Calu3 (cell line): ENCODE data around the gene CEBPZ. TPM values are rescaled to one million over a fixed set of nuclear protein-coding genes. Genes with fewer than 3 reads are reported as not detected.
"Not testable (repeated sequence)": the region's sequence is repeated elsewhere in the genome, so short reads cannot be mapped to it uniquely, and the experiment has no call there.

Source experiments
- BruUV-seq: library from RNA; stranded (reverse); fragments of 400-500 nt; replicated peaks from 2 replicates; lab custom pipeline; 2021; lab: Mats Ljungman, UMichigan
- CTCF ChIA-PET: fragments of 300-600 bp; sonication (Branson Sonifier 250); formaldehyde crosslinking; loops from one replicate; lab custom pipeline; 2022; ENCODE audit warnings: antibody characterized with exemption; lab: Charles Lee
- DNase-seq: peaks from one replicate; pipeline ENCODE4 v3.0.0; 2022
- H3K27ac Mint-ChIP-seq: one replicate; pipeline ENCODE4 v1.8.0; 2022; ENCODE audit warnings: mixed read lengths; ENCODE audit not compliant: unreplicated experiment
- H3K27me3 Mint-ChIP-seq: one replicate; pipeline ENCODE4 v1.8.0; 2022; ENCODE audit warnings: mixed read lengths; ENCODE audit not compliant: unreplicated experiment
- H3K36me3 Mint-ChIP-seq: one replicate; pipeline ENCODE4 v1.8.0; 2022; ENCODE audit warnings: mild to moderate bottlenecking, moderate library complexity, mixed read lengths; ENCODE audit not compliant: insufficient read depth, unreplicated experiment
- H3K4me1 Mint-ChIP-seq: one replicate; pipeline ENCODE4 v1.8.0; 2022; ENCODE audit warnings: mild to moderate bottlenecking, low read depth, mixed read lengths; ENCODE audit not compliant: unreplicated experiment
- H3K4me3 Mint-ChIP-seq: one replicate; pipeline ENCODE4 v1.8.0; 2022; ENCODE audit warnings: mild to moderate bottlenecking, low read depth, moderate library complexity, mixed read lengths; ENCODE audit not compliant: unreplicated experiment
- H3K9me3 Mint-ChIP-seq: one replicate; pipeline ENCODE4 v1.8.0; 2022; ENCODE audit warnings: low read depth, mixed read lengths; ENCODE audit not compliant: unreplicated experiment
- intact Hi-C: fragments of 100-400 bp; cut with micrococcal nuclease; formaldehyde crosslinking; loops from one replicate; pipeline ENCODE4 v1.10.0; 2022; ENCODE audit not compliant: unreplicated experiment
- total RNA-seq: library from RNA; stranded (reverse); gene quantifications from 2 replicates; pipeline ENCODE4 v1.2.3, GENCODE V29; 2022
- TF ChIP-seq, protein P1 (sequence below): fragments of 200-600 bp; IDR thresholded peaks from one replicate; pipeline ENCODE4 v1.8.0; 2022; ENCODE audit warnings: antibody characterized with exemption; ENCODE audit not compliant: unreplicated experiment

The CEBPZ gene
- total RNA-seq, 1 experiment from 2014 or later, result 60.7 TPM

DNA sequence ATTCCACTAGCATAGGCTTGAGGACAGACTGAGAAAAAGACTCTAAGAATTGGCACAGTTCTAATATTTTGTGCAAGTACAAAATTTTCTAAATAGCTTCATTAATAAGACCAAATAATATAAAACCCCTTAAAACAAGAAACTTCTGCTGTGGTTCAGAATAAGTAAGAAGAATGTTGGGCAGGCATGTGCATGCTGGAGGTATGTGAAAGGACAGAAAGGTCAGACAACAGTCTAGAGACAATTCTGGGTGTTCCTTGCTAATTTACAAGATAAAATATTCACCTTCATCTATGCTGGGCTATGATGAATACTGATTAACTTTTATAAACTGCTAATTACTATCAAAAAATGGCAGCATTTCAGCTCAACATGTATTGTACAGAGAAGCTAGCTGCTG, 20.2 kb downstream of the CEBPZ start:
- Mint-ChIP-seq H3K4me3 (no peak overlapping the region), H3K27ac (no peak overlapping the region), H3K9me3 (peaks cover 5% of the 10 kb centered on the region), H3K4me1 (no peaks in the 10 kb centered on the region), H3K27me3 (no peaks in the 10 kb centered on the region), H3K36me3 (peaks cover 55% of the 10 kb centered on the region)
- intact Hi-C loops, result no loop called here
- no peak for DNase-seq
- TF ChIP-seq, protein P1, sequence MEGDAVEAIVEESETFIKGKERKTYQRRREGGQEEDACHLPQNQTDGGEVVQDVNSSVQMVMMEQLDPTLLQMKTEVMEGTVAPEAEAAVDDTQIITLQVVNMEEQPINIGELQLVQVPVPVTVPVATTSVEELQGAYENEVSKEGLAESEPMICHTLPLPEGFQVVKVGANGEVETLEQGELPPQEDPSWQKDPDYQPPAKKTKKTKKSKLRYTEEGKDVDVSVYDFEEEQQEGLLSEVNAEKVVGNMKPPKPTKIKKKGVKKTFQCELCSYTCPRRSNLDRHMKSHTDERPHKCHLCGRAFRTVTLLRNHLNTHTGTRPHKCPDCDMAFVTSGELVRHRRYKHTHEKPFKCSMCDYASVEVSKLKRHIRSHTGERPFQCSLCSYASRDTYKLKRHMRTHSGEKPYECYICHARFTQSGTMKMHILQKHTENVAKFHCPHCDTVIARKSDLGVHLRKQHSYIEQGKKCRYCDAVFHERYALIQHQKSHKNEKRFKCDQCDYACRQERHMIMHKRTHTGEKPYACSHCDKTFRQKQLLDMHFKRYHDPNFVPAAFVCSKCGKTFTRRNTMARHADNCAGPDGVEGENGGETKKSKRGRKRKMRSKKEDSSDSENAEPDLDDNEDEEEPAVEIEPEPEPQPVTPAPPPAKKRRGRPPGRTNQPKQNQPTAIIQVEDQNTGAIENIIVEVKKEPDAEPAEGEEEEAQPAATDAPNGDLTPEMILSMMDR, result no peak
- no TSS peak for BruUV-seq
- CTCF ChIA-PET, result no interaction called here

DNA sequence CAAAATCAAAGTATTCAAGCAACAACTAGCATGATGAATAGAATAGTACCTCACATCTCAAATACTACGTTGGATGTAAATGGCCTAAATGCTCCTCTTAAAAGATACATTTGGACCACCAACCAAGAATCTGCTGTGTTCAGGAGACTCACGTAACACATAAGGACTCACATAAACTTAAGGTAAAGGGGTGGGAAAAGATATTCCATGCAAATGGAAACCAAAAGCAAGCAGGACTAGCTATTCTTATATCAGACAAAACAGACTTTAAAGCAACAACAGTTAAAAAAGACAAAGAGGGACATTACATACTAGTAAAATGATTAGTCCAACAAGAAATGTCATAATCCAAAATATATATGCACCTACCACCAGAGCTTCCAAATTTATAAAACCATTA, 24.6 kb downstream of the CEBPZ start:
- H3K4me3 Mint-ChIP-seq, H3K27me3 Mint-ChIP-seq, BruUV-seq, CTCF ChIA-PET, DNase-seq, H3K4me1 Mint-ChIP-seq, H3K27ac Mint-ChIP-seq, intact Hi-C loops: not testable (repeated sequence)
- Mint-ChIP-seq H3K9me3 (peaks cover 10% of the 10 kb centered on the region), H3K36me3 (peaks cover 80% of the 10 kb centered on the region)

DNA sequence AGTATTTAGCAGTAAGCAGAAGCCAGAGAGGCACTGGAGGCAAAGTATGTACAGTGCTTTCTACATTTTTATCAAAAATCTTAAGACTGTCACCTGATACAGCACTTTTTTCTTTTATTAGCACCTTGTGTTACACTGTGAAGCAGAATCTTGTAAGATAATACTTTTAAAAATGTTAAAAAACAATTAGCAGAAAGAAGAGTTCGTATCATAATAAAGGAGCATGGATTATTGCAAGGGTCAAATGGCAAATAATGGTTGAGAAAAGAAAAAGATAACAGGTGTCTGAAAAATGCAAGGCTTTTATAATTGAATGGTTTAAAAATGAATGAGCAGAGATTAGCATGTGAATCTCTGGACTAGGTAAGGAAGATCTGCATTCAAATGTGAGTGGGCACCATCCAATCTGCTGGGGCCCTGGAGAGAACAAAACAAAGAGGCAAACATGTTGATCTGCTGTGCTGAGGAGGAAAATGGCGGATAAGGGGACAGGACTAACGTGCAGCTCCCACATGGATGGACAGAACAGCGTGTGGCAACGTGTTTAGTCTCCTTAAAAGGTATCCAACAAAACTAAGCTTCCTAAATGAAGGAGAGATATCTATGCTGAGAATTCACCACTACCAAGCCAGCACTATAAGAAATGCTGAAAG, 25.6 kb downstream of the CEBPZ start:
- no peaks in the 10 kb centered on the region for H3K27me3 Mint-ChIP-seq
- H3K4me1 Mint-ChIP-seq, result no peaks in the 10 kb centered on the region
- peaks cover 10% of the 10 kb centered on the region for H3K9me3 Mint-ChIP-seq
- intact Hi-C loops, result no loop called here
- no peak overlapping the region for H3K4me3 Mint-ChIP-seq
- CTCF ChIA-PET, result no interaction called here
- peaks cover 74% of the 10 kb centered on the region for H3K36me3 Mint-ChIP-seq
- DNase-seq, result no peak
- no TSS peak for BruUV-seq
- TF ChIP-seq, protein P1, result no peak
- no peak overlapping the region for H3K27ac Mint-ChIP-seq

DNA sequence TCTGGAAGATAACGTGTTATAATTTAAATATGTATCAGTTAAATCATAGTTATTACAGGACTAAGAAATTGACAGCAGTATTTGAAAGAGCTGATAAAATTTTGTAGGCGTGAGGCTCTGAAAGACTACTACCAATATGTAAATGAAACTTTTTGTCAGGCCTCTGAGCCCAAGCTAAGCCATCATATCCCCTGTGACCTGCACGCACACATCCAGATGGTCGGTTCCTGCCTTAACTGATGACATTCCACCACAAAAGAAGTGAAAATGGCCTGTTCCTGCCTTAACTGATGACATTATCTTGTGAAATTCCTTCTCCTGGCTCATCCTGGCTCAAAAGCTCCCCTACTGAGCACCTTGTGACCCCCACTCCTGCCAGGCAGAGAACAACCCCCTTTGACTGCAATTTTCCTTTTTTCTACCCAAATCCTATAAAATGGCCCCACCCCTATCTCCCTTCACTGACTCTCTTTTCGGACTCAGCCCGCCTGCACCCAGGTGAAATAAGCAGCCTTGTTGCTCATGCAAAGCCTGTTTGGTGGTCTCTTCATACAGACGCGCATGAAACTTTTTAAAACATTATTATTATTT, 26.2 kb downstream of the CEBPZ start:
- H3K4me1 Mint-ChIP-seq, H3K4me3 Mint-ChIP-seq, H3K27ac Mint-ChIP-seq: not testable (repeated sequence)

DNA sequence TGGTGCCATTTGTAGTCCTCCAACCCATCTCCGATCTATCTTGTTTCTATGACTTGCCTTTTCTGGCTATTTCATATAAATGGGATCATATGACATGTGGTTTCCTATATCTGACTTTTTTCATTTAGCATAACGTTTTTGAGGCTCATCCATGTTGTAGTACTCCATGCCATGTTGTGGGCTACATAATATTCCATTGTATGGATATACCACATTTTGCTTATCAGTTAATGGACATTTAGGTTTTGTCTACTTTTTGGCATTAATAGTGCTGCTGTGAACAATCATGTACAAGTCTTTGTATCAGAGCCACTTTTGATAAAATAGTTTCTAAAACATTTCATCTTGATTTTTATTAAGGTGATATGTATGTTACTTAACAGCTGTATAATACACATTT, 27.7 kb downstream of the CEBPZ start:
- Mint-ChIP-seq H3K9me3 (peaks cover 10% of the 10 kb centered on the region), H3K27me3 (no peaks in the 10 kb centered on the region), H3K27ac (no peak overlapping the region), H3K4me1 (no peaks in the 10 kb centered on the region), H3K4me3 (no peak overlapping the region), H3K36me3 (peaks cover 68% of the 10 kb centered on the region)
- CTCF ChIA-PET, result no interaction called here
- intact Hi-C loops, result no loop called here
- DNase-seq, result no peak
- BruUV-seq, result no TSS peak
- TF ChIP-seq, protein P1, result no peak

More for the DNA sequence above, 26.2 kb downstream of the CEBPZ start:
- CTCF ChIA-PET, H3K27me3 Mint-ChIP-seq, DNase-seq, BruUV-seq, intact Hi-C loops: not testable (repeated sequence)
- Mint-ChIP-seq H3K36me3 (peaks cover 74% of the 10 kb centered on the region), H3K9me3 (peaks cover 10% of the 10 kb centered on the region)
